Neuronal stem cell (in vitro differentiated cells): ENCODE results near the gene SIK3.

Experiments
- DNase-seq: peaks from one replicate; pipeline ENCODE4 v3.0.0-alpha.2; 2013; ENCODE audit warnings: low spot score
- H2AFZ ChIP-seq: one replicate; pipeline ENCODE4 v1.6.1; 2013; ENCODE audit warnings: mild to moderate bottlenecking, low read length, inconsistent platforms
- H2AK5ac ChIP-seq: 2 replicates; pipeline ENCODE4 v1.6.1; 2013; ENCODE audit warnings: low read depth, mild to moderate bottlenecking, inconsistent platforms, low read length, moderate library complexity, mixed read lengths
- H2BK120ac ChIP-seq: 2 replicates; pipeline ENCODE4 v1.6.1; 2013; ENCODE audit warnings: low read depth, mild to moderate bottlenecking, inconsistent platforms, low read length, moderate library complexity, mixed read lengths
- H2BK12ac ChIP-seq: one replicate; pipeline ENCODE4 v1.6.1; 2013; ENCODE audit warnings: low read length, inconsistent platforms
- H2BK15ac ChIP-seq: 2 replicates; pipeline ENCODE4 v1.6.1; 2013; ENCODE audit warnings: mild to moderate bottlenecking, low read length, inconsistent platforms, mixed read lengths
- H2BK5ac ChIP-seq: one replicate; pipeline ENCODE4 v1.6.1; 2013; ENCODE audit warnings: inconsistent platforms, mild to moderate bottlenecking, low read length, moderate library complexity
- H3K14ac ChIP-seq: one replicate; pipeline ENCODE4 v1.6.1; 2013; ENCODE audit warnings: low read length, inconsistent platforms
- H3K18ac ChIP-seq: 2 replicates; pipeline ENCODE4 v1.6.1; 2013; ENCODE audit warnings: low read length, inconsistent platforms
- H3K23ac ChIP-seq: 2 replicates; pipeline ENCODE4 v1.6.1; 2013; ENCODE audit warnings: low read depth, mild to moderate bottlenecking, mixed read lengths, low read length, inconsistent platforms; ENCODE audit not compliant: poor library complexity
- H3K27ac ChIP-seq: replicated peaks from 3 replicates; pipeline ENCODE4 v1.5.1; 2013; ENCODE audit warnings: low read length, inconsistent platforms
- H3K27me3 ChIP-seq, 3 experiments: 2 replicates each; pipeline ENCODE4 v1.6.1; 2013; ENCODE audit warnings: low read length in 3 of 3, mild to moderate bottlenecking in 2 of 3, inconsistent platforms in 1 of 3, low read depth in 1 of 3, mixed read lengths in 1 of 3, moderate library complexity in 1 of 3; ENCODE audit not compliant: control insufficient read depth in 3 of 3, insufficient read depth in 3 of 3
- H3K36me3 ChIP-seq, 2 donors: replicated peaks in 1 of 2; 2 replicates each; pipeline ENCODE4 v1.6.1; 2013; ENCODE audit warnings: low read length in 2 of 2; ENCODE audit not compliant: control insufficient read depth in 2 of 2, insufficient read depth in 2 of 2
- H3K4ac ChIP-seq: 2 replicates; pipeline ENCODE4 v1.6.1; 2013; ENCODE audit warnings: inconsistent platforms, mild to moderate bottlenecking, low read length, moderate library complexity
- H3K4me1 ChIP-seq, 2 donors: 1 replicate in 1 of 2; 2 replicates in 1 of 2; pipeline ENCODE4 v1.6.1; 2013; ENCODE audit warnings: low read length in 2 of 2, low read depth in 1 of 2; ENCODE audit not compliant: control insufficient read depth in 2 of 2, insufficient read depth in 1 of 2
- H3K4me2 ChIP-seq: one replicate; pipeline ENCODE4 v1.6.1; 2013; ENCODE audit warnings: mild to moderate bottlenecking, low read length, inconsistent platforms; ENCODE audit not compliant: insufficient read depth, poor library complexity, severe bottlenecking
- H3K4me3 ChIP-seq, 2 donors: 2 replicates each; pipeline ENCODE4 v1.5.1; 2013; ENCODE audit warnings: low read length in 2 of 2, mild to moderate bottlenecking in 2 of 2, inconsistent platforms in 1 of 2, moderate library complexity in 1 of 2
- H3K79me1 ChIP-seq: one replicate; pipeline ENCODE4 v1.6.1; 2013; ENCODE audit warnings: low read depth, mild to moderate bottlenecking, inconsistent platforms, low read length, moderate library complexity
- H3K9ac ChIP-seq: one replicate; pipeline ENCODE4 v1.6.1; 2013; ENCODE audit warnings: mild to moderate bottlenecking, low read depth, low read length, inconsistent platforms; ENCODE audit not compliant: poor library complexity
- H3K9me3 ChIP-seq, 2 donors: replicated peaks in 1 of 2; 2 replicates each; pipeline versions ENCODE3 to v1.6.1; 2013; ENCODE audit warnings: low read length in 2 of 2, mild to moderate bottlenecking in 2 of 2, inconsistent platforms in 1 of 2, low read depth in 1 of 2, mixed read lengths in 1 of 2, moderate library complexity in 1 of 2; ENCODE audit not compliant: control insufficient read depth in 2 of 2, insufficient read depth in 1 of 2
- H4K8ac ChIP-seq: one replicate; pipeline ENCODE4 v1.6.1; 2013; ENCODE audit warnings: low read depth, mild to moderate bottlenecking, inconsistent platforms, low read length, moderate library complexity
- H4K91ac ChIP-seq: one replicate; pipeline ENCODE4 v1.6.1; 2013; ENCODE audit warnings: low read length, low read depth, mild to moderate bottlenecking, inconsistent platforms; ENCODE audit not compliant: poor library complexity
- WGBS, 2 donors: extraction: QIAGEN DNeasy Blood & Tissue Kit; methylation state at CpG; one replicate each; pipeline ENCODE4 v1.1.7; 2013; ENCODE audit warnings: missing lambda C conversion rate in 2 of 2, mixed read lengths in 1 of 2; ENCODE audit not compliant: insufficient read length in 2 of 2, insufficient replicate concordance in 1 of 2; ENCODE audit errors: extremely low coverage in 2 of 2; 5-methylcytosine and 5-hydroxymethylcytosine counted together

Gene SIK3

DNA sequence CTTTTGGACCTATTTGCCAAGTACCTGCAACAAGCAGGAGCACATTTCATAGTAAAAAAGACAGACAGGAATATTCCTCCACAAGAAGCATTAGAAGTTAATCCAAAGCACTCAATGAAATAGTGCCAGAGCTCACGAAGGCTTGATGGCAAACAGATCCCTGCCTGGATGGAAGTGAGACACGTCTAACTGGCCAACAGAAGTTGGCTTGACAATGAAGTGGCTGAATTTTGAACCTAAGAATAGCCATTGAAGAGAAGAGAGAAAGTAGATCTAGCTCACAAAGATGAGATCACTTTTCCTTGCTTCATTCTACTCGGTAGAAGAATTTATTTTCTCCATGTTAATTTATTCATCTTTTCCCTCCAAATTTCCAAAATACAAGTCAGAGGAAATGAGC is 230.2 kb downstream of the SIK3 start:
- H3K36me3 ChIP-seq, result peaks cover 43 to 97% of the 10 kb centered on the region in 2 donors
- no CpG with 5 or more reads among the region's 3 CpGs for WGBS, 2 donors
- H3K27ac ChIP-seq, result no peak overlapping the region

DNA sequence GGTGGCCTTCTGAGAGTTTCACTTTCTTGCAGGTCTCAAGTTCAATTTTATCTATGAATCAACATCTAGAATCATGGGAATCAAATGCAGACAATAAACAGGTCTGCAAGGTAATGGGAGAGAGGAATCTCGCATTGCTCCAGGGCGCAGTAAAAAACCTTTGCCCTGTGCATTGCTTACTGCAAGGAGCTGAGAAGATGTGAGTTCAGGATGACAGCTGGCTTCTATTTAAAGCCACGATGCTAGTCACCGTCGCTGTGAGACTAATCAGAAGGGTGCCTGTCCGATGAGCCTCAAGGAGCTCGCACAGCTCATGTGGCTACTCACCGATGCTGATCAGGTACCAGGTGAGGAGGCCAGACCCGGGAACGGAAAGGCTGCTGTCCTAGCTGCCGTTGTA is 230.6 kb downstream of the SIK3 start:
- Histone ChIP-seq H2AFZ (no peak overlapping the region), H3K4me2 (no peak overlapping the region), H3K27me3 (no peaks in the 10 kb centered on the region), H3K9me3 (no peaks in the 10 kb centered on the region), H3K4me3 (no peak overlapping the region), H2BK5ac (no peak overlapping the region), H3K79me1 (no peaks in the 10 kb centered on the region), H3K4ac (no peak overlapping the region), H3K4me1 (no peaks in the 10 kb centered on the region), H3K27ac (no peak overlapping the region), H3K18ac (no peak overlapping the region), H2BK120ac (no peak overlapping the region), H2AK5ac (no peak overlapping the region), H3K9ac (no peak overlapping the region), H3K36me3 (peaks cover 40 to 94% of the 10 kb centered on the region in 2 donors), H3K23ac (no peak overlapping the region), H4K8ac (no peak overlapping the region), H2BK12ac (no peak overlapping the region), H2BK15ac (no peak overlapping the region), H4K91ac (no peak overlapping the region), H3K14ac (no peak overlapping the region)
- WGBS, 2 donors, result no CpG with 5 or more reads among the region's 11 CpGs
- no peak for DNase-seq

More for the DNA sequence above, 230.2 kb downstream of the SIK3 start:
- H3K4me3 ChIP-seq, result no peak overlapping the region
- no peak overlapping the region for H2AK5ac ChIP-seq
- no peak overlapping the region for H3K4me2 ChIP-seq
- no peak overlapping the region for H3K18ac ChIP-seq
- no peaks in the 10 kb centered on the region for H3K27me3 ChIP-seq
- H3K9ac ChIP-seq, result no peak overlapping the region
- no peak overlapping the region for H3K23ac ChIP-seq
- no peak overlapping the region for H4K8ac ChIP-seq
- H3K9me3 ChIP-seq, result no peaks in the 10 kb centered on the region
- no peak for DNase-seq
- H3K79me1 ChIP-seq, result no peaks in the 10 kb centered on the region
- no peak overlapping the region for H4K91ac ChIP-seq
- H2AFZ ChIP-seq, result no peak overlapping the region
- H2BK120ac ChIP-seq, result no peak overlapping the region
- H3K4ac ChIP-seq, result no peak overlapping the region
- H2BK15ac ChIP-seq, result no peak overlapping the region
- no peak overlapping the region for H2BK12ac ChIP-seq
- H3K14ac ChIP-seq, result no peak overlapping the region
- H2BK5ac ChIP-seq, result no peak overlapping the region
- no peaks in the 10 kb centered on the region for H3K4me1 ChIP-seq

DNA sequence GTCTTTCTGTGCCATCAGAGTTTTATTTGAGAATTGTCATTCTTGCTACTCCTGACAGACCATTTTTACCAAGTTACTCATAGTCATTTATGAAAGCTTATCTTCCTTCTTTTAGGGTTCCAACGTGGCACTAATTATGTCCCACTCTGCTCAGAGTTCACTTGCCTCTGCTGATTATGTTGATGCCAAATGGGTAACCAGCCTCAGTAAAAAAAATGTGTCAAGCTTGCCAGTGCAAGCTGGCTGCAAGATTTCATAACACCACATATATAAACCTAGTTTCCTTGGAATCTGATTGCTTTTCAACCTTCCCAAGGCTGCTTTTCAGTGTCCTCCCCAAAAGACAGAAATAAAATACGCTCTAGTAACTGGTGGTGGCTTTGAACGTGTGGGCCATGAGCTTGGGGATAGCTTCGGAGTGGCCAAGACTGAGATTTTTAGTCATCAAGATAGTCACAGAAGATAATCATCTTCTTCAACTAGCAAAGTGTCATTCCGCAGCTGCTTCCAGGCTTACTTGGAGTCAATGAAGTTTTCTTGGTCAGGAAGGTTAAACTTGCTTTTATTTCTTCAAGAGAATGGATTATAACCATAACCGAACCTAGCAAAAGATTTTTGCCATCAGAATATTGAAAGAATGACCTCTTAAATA is 231.3 kb downstream of the SIK3 start:
- Histone ChIP-seq H3K9me3 (no peaks in the 10 kb centered on the region), H3K4me3 (no peak overlapping the region), H2BK15ac (no peak overlapping the region), H3K9ac (no peak overlapping the region), H3K4ac (no peak overlapping the region), H3K36me3 (peaks cover 46 to 94% of the 10 kb centered on the region in 2 donors), H3K79me1 (no peaks in the 10 kb centered on the region), H4K8ac (no peak overlapping the region), H4K91ac (no peak overlapping the region), H3K27ac (no peak overlapping the region), H2BK12ac (no peak overlapping the region), H3K27me3 (no peaks in the 10 kb centered on the region), H3K4me2 (no peak overlapping the region), H3K4me1 (no peaks in the 10 kb centered on the region), H2AK5ac (no peak overlapping the region), H3K14ac (no peak overlapping the region), H2AFZ (no peak overlapping the region), H2BK120ac (no peak overlapping the region), H3K18ac (no peak overlapping the region), H2BK5ac (no peak overlapping the region), H3K23ac (no peak overlapping the region)
- DNase-seq, result no peak
- no CpG with 5 or more reads among the region's 6 CpGs for WGBS, 2 donors

DNA sequence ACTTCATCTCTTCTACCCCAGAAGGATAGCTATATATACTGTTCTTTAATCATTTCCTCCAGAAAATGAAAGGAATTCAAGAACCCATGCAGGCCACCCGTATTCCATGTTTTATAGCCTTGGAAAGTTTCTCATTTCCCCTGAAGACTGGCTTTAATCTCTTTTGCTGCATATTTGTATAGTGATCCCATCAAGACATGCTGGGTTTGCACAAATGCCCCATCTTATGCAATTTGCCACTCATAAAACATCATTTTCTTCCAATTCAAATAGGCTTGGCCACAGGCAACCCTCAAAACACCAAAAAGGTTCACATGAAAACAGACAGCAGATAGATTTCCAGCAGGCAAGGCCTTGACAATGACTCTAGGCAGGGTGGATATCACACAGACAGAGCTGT is 232.5 kb downstream of the SIK3 start:
- Histone ChIP-seq H3K4me2 (no peak overlapping the region), H4K8ac (no peak overlapping the region), H3K27ac (no peak overlapping the region), H3K79me1 (no peaks in the 10 kb centered on the region), H3K9ac (no peak overlapping the region), H3K23ac (no peak overlapping the region), H2AFZ (no peak overlapping the region), H2BK120ac (no peak overlapping the region), H3K18ac (no peak overlapping the region), H3K4ac (no peak overlapping the region), H4K91ac (no peak overlapping the region), H2BK5ac (no peak overlapping the region), H3K14ac (no peak overlapping the region), H3K36me3 (peaks cover 47 to 94% of the 10 kb centered on the region in 2 donors), H3K4me1 (no peaks in the 10 kb centered on the region), H2AK5ac (no peak overlapping the region), H2BK15ac (no peak overlapping the region), H3K9me3 (no peaks in the 10 kb centered on the region), H3K27me3 (no peaks in the 10 kb centered on the region), H2BK12ac (no peak overlapping the region), H3K4me3 (no peak overlapping the region)
- DNase-seq, result no peak
- WGBS, 2 donors, result no CpG with 5 or more reads among the region's 1 CpG
